Kidney (tissue), 14 donors: Measurements from ENCODE around the gene PDGFC. TPM values are rescaled to one million over a fixed set of nuclear protein-coding genes. Genes with fewer than 3 reads are reported as not detected.

Experiments used
- DNase-seq, 5 donors: peaks; one replicate each; pipeline ENCODE4 v3.0.0-alpha.2; 2013 to 2020
- FAIRE-seq: peaks from 2 replicates; lab custom pipeline; 2012; peaks lifted over from hg19 to GRCh38; lab: Jason Lieb, UNC
- H3K27ac ChIP-seq, 2 donors: one replicate each; pipeline ENCODE4 v1.7.0; 2013; ENCODE audit warnings: low read depth in 2 of 2, low read length in 2 of 2, inconsistent platforms in 1 of 2
- H3K27me3 ChIP-seq: one replicate; pipeline ENCODE4 v1.7.1; 2013; ENCODE audit warnings: low read length, inconsistent platforms; ENCODE audit not compliant: control insufficient read depth, insufficient read depth
- H3K36me3 ChIP-seq, 3 donors: one replicate each; pipeline versions ENCODE4 v1.7.0 to v1.7.1; 2013; ENCODE audit warnings: low read length in 3 of 3, control low read depth in 1 of 3, inconsistent platforms in 1 of 3; ENCODE audit not compliant: insufficient read depth in 3 of 3, control insufficient read depth in 2 of 3
- H3K4me1 ChIP-seq, 3 donors: one replicate each; pipeline versions ENCODE4 v1.7.0 to v1.7.1; 2013; ENCODE audit warnings: low read length in 3 of 3, inconsistent platforms in 1 of 3, low read depth in 1 of 3; ENCODE audit not compliant: control insufficient read depth in 2 of 3, insufficient read depth in 2 of 3
- H3K4me3 ChIP-seq, 3 donors: one replicate each; pipeline versions ENCODE4 v1.7.0 to v1.8.1; 2013; ENCODE audit warnings: low read length in 3 of 3, control low read depth in 1 of 3, inconsistent platforms in 1 of 3
- H3K9ac ChIP-seq, 3 donors: one replicate each; pipeline versions ENCODE4 v1.7.0 to v1.7.1; 2013; ENCODE audit warnings: low read length in 3 of 3, control low read depth in 1 of 3, inconsistent platforms in 1 of 3
- H3K9me3 ChIP-seq, 3 donors: one replicate each; pipeline versions ENCODE4 v1.7.0 to v1.7.1; 2013; ENCODE audit warnings: low read length in 3 of 3, control low read depth in 1 of 3, inconsistent platforms in 1 of 3; ENCODE audit not compliant: control insufficient read depth in 2 of 3, insufficient read depth in 1 of 3
- CTCF ChIP-seq: IDR thresholded peaks from 3 replicates; pipeline ENCODE4 v1.5.1; 2012; ENCODE audit warnings: mild to moderate bottlenecking, moderate library complexity, borderline replicate concordance; ENCODE audit not compliant: insufficient read depth; ENCODE audit errors: extremely low read depth
- intact Hi-C: fragments of 100-400 bp; cut with DNase I; formaldehyde crosslinking; loops from one replicate; pipeline ENCODE4 v1.11.1; 2022
- polyA plus RNA-seq: library from polyadenylated mRNA; stranded (reverse); fragments of 350-450 nt; fragmentation: Illumina TruSeq; extraction: RNeasy Lipid Tissue Mini Kit (QIAGEN cat#74804); gene quantifications from one replicate; pipeline ENCODE4 v1.2.3, GENCODE V29; 2014; ENCODE audit warnings: low read depth, low replicate concordance; ENCODE audit not compliant: insufficient read depth
- total RNA-seq: library from RNA; stranded (reverse); fragmentation: NEBNext Ultra II Directional; extraction: Animal tissue kit (Norgen Biotek cat#: 25700); gene quantifications from one replicate; pipeline ENCODE4 v1.2.1, GENCODE V29; 2021
- donor health status: control.
- donor health status: control.
- donor health status: control.
- donor health status: control.
- donor health status: control.
- donor health status: DM: yes; HTN: yes; CAD: no.
- donor health status: Normal renal cell carcinoma (clear cell type).

Gene PDGFC
- total and polyA plus RNA-seq, 2 donors from 2014 or later: 12.3 to 37.6 TPM

DNA sequence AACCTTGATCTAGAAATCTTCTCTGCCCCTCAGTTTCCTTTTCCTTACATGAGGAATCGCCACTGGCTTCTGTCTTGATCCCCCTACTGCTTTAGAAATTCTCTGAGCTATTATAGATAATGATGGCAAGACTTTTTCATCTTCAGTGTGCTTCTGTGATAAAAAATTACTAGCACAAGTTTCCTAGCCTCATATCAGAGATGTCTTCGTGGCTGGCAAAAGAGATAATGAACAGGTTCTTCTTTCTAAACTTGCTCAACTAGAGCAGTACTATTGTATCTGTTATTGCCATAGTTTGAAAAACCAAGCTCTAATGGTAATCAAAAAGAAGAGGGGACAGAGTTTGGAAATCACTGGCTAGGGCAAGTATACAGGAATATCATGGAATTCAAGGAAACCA, 4.1 kb upstream of the PDGFC start:
- Histone ChIP-seq H3K4me1 (peaks cover 0 to 3% (median 0%) of the 10 kb centered on the region in 3 donors), H3K36me3 (no peaks in the 10 kb centered on the region), H3K9ac (no peak overlapping the region), H3K27ac (no peak overlapping the region), H3K4me3 (no peak overlapping the region), H3K27me3 (no peaks in the 10 kb centered on the region), H3K9me3 (no peaks in the 10 kb centered on the region)
- intact Hi-C loops: no loop called here
- FAIRE-seq (no peak), DNase-seq (no peak)
- TF ChIP-seq CTCF: no peak

DNA sequence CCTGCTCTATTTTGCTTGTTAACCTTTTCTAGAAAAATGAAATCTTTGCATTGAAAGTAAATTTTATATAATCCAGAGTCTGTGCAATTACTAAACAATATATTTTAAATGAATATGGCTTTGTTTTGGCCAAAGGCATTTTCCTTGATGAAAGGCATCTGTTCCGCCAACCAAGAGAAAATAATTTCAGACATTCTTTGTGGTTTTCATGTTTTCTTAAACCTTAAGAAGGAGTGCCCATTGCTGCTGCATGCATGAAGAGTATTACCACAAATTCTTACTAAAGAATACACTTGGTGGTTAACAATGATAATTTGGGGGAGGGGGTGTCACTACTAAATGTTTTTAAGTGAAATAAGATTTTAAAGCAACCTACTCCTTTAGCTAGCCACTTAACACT, 2.7 kb upstream of the PDGFC start:
- no peak for FAIRE-seq
- no peak for DNase-seq
- Histone ChIP-seq H3K9ac (no peak overlapping the region), H3K4me1 (peaks cover 0 to 3% (median 3%) of the 10 kb centered on the region in 3 donors), H3K9me3 (no peaks in the 10 kb centered on the region), H3K27me3 (no peaks in the 10 kb centered on the region), H3K4me3 (no peak overlapping the region), H3K36me3 (no peaks in the 10 kb centered on the region), H3K27ac (no peak overlapping the region)
- no peak for TF ChIP-seq CTCF
- intact Hi-C loops: no loop called here

DNA sequence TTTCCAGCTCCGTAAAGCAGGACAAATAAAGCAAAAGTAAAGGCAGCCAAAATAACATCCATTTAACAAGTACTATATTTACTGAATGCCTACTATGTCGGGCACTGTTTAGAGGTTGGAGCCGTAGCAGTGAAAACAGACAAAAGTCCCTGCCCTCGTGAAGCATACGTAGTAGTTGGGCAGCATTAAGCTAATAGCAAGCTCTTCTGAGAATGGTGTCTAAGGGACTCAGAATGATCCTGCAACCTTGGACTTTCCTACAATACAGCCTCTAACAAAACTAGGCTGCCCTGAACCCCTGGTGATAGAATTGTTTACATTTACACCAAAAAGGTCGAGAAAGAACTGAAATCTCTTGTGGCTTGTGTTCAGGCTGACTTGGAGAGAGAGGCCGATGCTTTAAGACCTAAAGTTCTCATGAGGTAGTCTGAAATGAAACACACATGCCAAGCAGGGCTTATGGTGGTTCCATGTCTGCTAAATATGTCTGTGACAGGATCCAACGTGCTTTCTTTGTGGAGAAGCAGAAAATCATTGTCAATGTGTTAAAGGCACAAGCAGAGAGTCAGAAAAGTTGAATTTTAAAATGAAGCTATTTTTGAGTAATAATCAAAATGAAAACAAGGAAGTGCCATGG, 898 bp upstream of the PDGFC start:
- H3K9ac ChIP-seq: peak overlapping the region; percentile 40 to 64 (median 58)
- FAIRE-seq: no peak

More for the DNA sequence above, 898 bp upstream of the PDGFC start:
- intact Hi-C loops: no loop called here
- peaks cover 0 to 6% (median 3%) of the 10 kb centered on the region in 3 donors for H3K4me1 ChIP-seq
- no peak for TF ChIP-seq CTCF
- H3K36me3 ChIP-seq: no peaks in the 10 kb centered on the region
- DNase-seq: peak in 1 of 5 donors; percentile 47
- H3K27me3 ChIP-seq: no peaks in the 10 kb centered on the region
- H3K4me3 ChIP-seq: peak overlapping the region; percentile 70 to 78 (median 77)
- H3K27ac ChIP-seq: peak overlapping the region; percentile 68 to 82
- H3K9me3 ChIP-seq: no peaks in the 10 kb centered on the region
